NCI-H510A treated with DMSO at 0.1 percent for 48 hours (cell line): ENCODE measurements around the gene ZNF354C.

ENCODE experiments used
- DNase-seq: peaks from one replicate; lab custom pipeline; 2025; lab: John Stamatoyannopoulos, UW

ZNF354C gene

GRCh38 chr5:179127136-179128040 lies 67.2 kb downstream of the ZNF354C start:
- DNase-seq = no peak

GRCh38 chr5:179128041-179128365 lies 67.8 kb downstream of the ZNF354C start:
- no peak for DNase-seq

- no peak for DNase-seq
Observed at GRCh38 chr5:179128976-179129375, 68.8 kb downstream of the ZNF354C start.

- no peak for DNase-seq
Observed at GRCh38 chr5:179129607-179130071, 69.5 kb downstream of the ZNF354C start.

- no peak for DNase-seq
Observed at GRCh38 chr5:179130101-179130681, 70.0 kb downstream of the ZNF354C start.

GRCh38 chr5:179131321-179131835 lies 71.2 kb downstream of the ZNF354C start:
- DNase-seq = no peak

GRCh38 chr5:179131886-179132585 lies 71.9 kb downstream of the ZNF354C start:
- DNase-seq = no peak

- no peak for DNase-seq
Observed at GRCh38 chr5:179132586-179133355, 72.6 kb downstream of the ZNF354C start.
